Coronary artery (tissue), 2 donors: Measurements from ENCODE around the gene FRMD4A.

Experiments used
- DNase-seq: peaks from one replicate; pipeline ENCODE4 v3.0.0-alpha.2; 2017; ENCODE audit warnings: low spot score
- H3K27ac ChIP-seq, 2 donors: fragments of 200-600 bp; sonication (generic); one replicate each; pipeline ENCODE4 v1.5.1; 2016 to 2019
- H3K4me3 ChIP-seq: fragments of 200-600 bp; sonication (generic); 2 replicates; pipeline ENCODE4 v1.5.1; 2016; ENCODE audit warnings: mild to moderate bottlenecking, moderate library complexity
- TF ChIP-seq, protein P1 (sequence below): fragments of 200-600 bp; sonication (generic); IDR thresholded peaks from one replicate; pipeline ENCODE4 v1.5.1; 2019; ENCODE audit warnings: antibody characterized with exemption

Gene FRMD4A

DNA sequence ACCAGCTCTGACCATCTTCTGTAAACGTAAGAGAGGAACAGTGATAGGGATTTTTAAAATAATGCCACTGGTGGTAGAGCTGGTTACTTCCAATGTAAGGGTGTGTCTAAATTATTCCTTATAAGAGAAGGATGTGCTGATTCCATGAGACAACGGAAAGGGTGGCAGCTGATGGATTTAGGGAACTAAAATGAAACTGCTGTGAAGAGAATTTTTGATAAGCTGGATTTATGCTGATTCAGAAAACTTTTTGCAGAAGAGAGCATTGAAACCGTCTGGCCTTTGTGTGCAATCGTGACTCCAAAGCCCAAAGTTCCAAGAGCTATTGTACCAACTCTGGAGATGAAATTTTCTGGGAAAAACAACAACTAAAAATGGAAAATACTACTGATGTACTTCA is 443.0 kb downstream of the FRMD4A start:
- TF ChIP-seq, protein P1, sequence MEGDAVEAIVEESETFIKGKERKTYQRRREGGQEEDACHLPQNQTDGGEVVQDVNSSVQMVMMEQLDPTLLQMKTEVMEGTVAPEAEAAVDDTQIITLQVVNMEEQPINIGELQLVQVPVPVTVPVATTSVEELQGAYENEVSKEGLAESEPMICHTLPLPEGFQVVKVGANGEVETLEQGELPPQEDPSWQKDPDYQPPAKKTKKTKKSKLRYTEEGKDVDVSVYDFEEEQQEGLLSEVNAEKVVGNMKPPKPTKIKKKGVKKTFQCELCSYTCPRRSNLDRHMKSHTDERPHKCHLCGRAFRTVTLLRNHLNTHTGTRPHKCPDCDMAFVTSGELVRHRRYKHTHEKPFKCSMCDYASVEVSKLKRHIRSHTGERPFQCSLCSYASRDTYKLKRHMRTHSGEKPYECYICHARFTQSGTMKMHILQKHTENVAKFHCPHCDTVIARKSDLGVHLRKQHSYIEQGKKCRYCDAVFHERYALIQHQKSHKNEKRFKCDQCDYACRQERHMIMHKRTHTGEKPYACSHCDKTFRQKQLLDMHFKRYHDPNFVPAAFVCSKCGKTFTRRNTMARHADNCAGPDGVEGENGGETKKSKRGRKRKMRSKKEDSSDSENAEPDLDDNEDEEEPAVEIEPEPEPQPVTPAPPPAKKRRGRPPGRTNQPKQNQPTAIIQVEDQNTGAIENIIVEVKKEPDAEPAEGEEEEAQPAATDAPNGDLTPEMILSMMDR = no peak
- Histone ChIP-seq H3K4me3 (peak overlapping the region; percentile 42), H3K27ac (peak overlapping the region in 1 of 2 donors; percentile 94)
- no peak for DNase-seq

DNA sequence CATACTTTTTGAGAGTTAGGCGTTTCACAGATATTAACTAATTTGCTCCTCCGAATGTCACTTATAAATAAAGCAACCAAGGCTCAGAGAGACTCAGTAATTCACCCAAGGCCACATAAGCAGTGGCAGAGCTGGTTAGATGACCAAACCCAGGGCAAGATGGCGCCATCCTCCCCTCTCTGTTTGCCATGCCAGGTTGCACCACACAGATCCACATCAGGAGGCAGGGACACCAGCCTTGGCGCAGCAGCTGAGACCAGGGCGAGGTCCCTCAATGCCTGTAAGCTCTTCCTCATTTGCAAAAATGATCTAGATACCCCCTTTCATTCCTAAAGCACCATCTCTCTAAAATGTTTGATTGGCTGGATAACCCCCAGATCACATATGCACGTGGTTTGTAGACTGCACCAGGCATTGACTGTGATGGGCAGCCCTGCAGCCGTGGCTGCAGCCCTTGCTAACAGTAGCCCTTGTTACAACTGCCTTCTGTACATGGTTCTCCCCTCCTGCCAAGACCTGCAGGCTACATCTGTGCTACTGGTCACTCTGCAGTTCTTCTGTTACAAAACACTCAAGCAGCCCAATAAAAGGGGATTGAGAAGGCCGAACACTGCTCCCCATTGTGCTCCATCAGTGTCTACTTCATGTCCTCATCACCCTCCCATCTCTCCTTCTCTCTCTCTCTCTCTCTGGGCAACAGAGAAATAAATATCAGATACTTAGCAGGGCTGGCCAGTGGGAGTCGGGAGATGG is 445.3 kb downstream of the FRMD4A start:
- H3K4me3 ChIP-seq = no peak overlapping the region
- peak overlapping the region in 1 of 2 donors; percentile 43 for H3K27ac ChIP-seq
- DNase-seq = no peak

DNA sequence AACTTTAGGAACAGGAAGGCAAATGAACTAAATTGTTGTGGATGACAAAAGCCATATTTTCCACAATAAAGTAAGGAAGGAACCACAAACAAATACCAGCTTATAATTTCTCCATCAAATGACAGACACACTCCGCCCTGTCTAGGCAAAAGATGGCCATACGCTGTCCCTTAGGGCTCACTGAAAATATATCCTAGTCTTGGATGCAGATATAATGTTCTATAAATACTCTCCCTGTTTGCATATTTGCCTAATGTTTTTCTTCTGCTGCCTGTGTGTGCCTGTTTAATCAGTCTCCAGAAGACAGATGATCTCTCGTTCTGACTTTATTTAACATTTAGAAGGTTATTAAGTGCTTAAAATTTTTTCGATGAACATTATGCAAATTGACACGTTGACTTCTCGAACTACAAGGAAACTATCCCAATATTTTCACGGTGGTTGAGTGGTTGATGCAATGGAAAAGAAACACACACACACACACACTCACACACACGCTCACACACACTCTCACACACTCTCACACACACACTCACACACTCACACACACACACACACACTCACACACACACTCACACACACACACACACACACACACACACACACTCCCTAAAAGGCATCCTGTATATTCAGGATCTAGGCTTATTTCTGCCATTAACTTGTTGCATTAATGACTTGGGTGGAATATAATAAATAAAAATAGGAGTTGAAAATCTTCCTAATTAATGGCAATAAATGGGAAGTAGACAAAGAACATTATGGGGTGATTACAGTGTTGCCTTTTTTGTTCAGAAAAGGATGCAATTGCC is 446.9 kb downstream of the FRMD4A start:
- Histone ChIP-seq H3K27ac (peak overlapping the region; percentile 80 to 88), H3K4me3 (peak overlapping the region; percentile 37)
- TF ChIP-seq, protein P1 = no peak
- no peak for DNase-seq

More for the DNA sequence above, 445.3 kb downstream of the FRMD4A start:
- TF ChIP-seq, protein P1 = no peak

- no peak for DNase-seq
Measured at GRCh38 chr10:13882119-13882711, 448.5 kb downstream of the FRMD4A start.

DNA sequence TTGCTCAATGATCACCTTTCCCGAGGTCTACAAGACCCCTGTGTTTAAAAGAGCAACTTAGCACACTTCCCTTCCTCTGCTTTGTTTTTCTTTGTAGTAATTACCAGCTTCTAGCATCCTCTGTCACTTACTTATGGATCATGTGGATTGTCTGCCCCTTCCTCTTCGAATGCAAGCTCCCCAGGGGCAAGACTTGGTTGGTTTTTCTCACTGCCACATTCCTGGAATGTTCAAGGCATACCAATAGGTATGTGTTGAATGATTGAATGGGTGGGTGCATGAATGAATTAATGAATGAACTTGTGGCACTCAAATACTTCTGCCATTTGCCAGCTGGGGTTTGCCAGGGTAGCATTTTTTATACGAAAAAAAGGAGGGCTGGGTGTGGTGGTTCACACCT is 450.0 kb downstream of the FRMD4A start:
- TF ChIP-seq, protein P1 = no peak
- no peak for DNase-seq
- H3K4me3 ChIP-seq = no peak overlapping the region
- peak overlapping the region; percentile 37 to 88 for H3K27ac ChIP-seq

More at GRCh38 chr10:13882119-13882711, 448.5 kb downstream of the FRMD4A start:
- Histone ChIP-seq H3K27ac (peak overlapping the region; percentile 80 to 88), H3K4me3 (peak overlapping the region; percentile 44)
- TF ChIP-seq, protein P1 = no peak

- Histone ChIP-seq H3K4me3 (peak overlapping the region; percentile 34), H3K27ac (peak overlapping the region; percentile 59 to 88)
- TF ChIP-seq, protein P1 = no peak
- peak; percentile 91 for DNase-seq
Measured at GRCh38 chr10:13877154-13877909, 453.4 kb downstream of the FRMD4A start.
